ENCODE measurements around the gene CELF4. TPM values are rescaled to one million over a fixed set of nuclear protein-coding genes. Genes with fewer than 3 reads are reported as not detected.

The CELF4 gene
- total and polyA plus RNA-seq, 2 donors (not counting 3 experiments of a cell fraction or from before 2014, with no cell fraction given) = not detected

DNA sequence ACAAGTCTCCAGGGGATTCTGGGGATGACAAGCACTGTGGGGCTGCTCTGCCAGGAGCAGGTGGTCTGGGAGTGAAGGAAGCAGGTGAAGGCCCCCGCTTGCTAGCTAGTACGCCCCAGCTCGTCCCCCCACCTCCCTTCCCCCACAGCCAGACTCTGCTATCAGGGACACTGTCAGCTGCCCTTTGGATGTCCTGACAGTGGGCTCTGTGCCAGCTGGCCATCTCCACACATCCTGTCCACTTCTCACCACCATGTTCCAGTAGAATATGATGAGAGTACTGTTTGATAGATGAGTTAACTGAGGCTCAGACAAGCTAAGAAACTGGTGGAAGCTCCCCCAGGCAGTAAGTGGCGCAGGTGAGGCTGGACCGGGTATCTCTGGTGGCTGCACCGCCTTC lies 276.2 kb downstream of the CELF4 start:
- H3K9ac ChIP-seq (replicated peaks; ENCODE audit: extremely low read depth, insufficient read depth, low read length) = no peak overlapping the region
- no peak overlapping the region for H3K27ac ChIP-seq (ENCODE audit: insufficient read depth, low read depth, low read length)
- no peaks in the 10 kb centered on the region for H3K4me1 ChIP-seq (ENCODE audit: control insufficient read depth, extremely low read depth, insufficient read depth, low read length)
- no peaks in the 10 kb centered on the region for H3K9me3 ChIP-seq (replicated peaks; ENCODE audit: control insufficient read depth, insufficient read depth, low read length)
- H3K4me2 ChIP-seq (ENCODE audit: insufficient read depth, low read length) = no peak overlapping the region
- no peak overlapping the region for H2AFZ ChIP-seq (ENCODE audit: low read depth, low read length)
- no peaks in the 10 kb centered on the region for H3K79me2 ChIP-seq (ENCODE audit: control insufficient read depth, insufficient read depth, low read length)
- no peaks in the 10 kb centered on the region for H4K20me1 ChIP-seq (replicated peaks; ENCODE audit: control insufficient read depth, extremely low read depth, insufficient read depth, low read length)
- POLR2A ChIA-PET = no interaction called here
- H3K27me3 ChIP-seq (ENCODE audit: control insufficient read depth in 2 of 2, insufficient read depth in 2 of 2, low read length in 2 of 2) = no peaks in the 10 kb centered on the region
- no peak for DNase-seq (ENCODE audit: low read depth, low spot score)
- intact Hi-C loops (cut with micrococcal nuclease) = no loop called here
- no peak overlapping the region for H3K4me3 ChIP-seq (replicated peaks in 1 of 3; ENCODE audit: insufficient read depth in 1 of 3, low read depth in 1 of 3, low read length in 3 of 3)
- dilution Hi-C loops (cut with MboI; ENCODE audit: extremely low pct_ligation_motif_present, low sequenced_read_pairs) = no loop called here
- no TSS peak for BruUV-seq (replicated peaks)
- CTCF ChIA-PET = no interaction called here
- no peaks in the 10 kb centered on the region for H3K36me3 ChIP-seq (ENCODE audit: control insufficient read depth in 2 of 2, extremely low read depth in 1 of 2, insufficient read depth in 2 of 2, low read length in 2 of 2)
- no peak for FAIRE-seq
- TF ChIP-seq, protein P1, sequence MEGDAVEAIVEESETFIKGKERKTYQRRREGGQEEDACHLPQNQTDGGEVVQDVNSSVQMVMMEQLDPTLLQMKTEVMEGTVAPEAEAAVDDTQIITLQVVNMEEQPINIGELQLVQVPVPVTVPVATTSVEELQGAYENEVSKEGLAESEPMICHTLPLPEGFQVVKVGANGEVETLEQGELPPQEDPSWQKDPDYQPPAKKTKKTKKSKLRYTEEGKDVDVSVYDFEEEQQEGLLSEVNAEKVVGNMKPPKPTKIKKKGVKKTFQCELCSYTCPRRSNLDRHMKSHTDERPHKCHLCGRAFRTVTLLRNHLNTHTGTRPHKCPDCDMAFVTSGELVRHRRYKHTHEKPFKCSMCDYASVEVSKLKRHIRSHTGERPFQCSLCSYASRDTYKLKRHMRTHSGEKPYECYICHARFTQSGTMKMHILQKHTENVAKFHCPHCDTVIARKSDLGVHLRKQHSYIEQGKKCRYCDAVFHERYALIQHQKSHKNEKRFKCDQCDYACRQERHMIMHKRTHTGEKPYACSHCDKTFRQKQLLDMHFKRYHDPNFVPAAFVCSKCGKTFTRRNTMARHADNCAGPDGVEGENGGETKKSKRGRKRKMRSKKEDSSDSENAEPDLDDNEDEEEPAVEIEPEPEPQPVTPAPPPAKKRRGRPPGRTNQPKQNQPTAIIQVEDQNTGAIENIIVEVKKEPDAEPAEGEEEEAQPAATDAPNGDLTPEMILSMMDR (IDR thresholded peaks at IDR 0.05; ENCODE audit: extremely low read depth in 1 of 2, insufficient read depth in 1 of 2, low read depth in 1 of 2, low read length in 2 of 2) = no peak
- TF ChIP-seq POLR2A (IDR thresholded peaks at IDR 0.05; ENCODE audit: low read depth, low read length) (no peak), FOS (IDR thresholded peaks at IDR 0.05; ENCODE audit: borderline replicate concordance, insufficient read depth, low read length) (no peak), GATA2 (IDR thresholded peaks at IDR 0.05; ENCODE audit: insufficient read depth, insufficient read length, low read depth, low read length) (no peak), MAX (IDR thresholded peaks at IDR 0.05; ENCODE audit: insufficient read depth, insufficient read length) (no peak), EZH2 (IDR thresholded peaks at IDR 0.05; ENCODE audit: borderline replicate concordance, low read depth, low read length, severe bottlenecking) (no peak), MYC (IDR thresholded peaks at IDR 0.05; ENCODE audit: low read depth, low read length) (no peak), POLR2AphosphoS5 (IDR thresholded peaks at IDR 0.05; ENCODE audit: insufficient read depth, low read depth, low read length) (no peak), JUN (IDR thresholded peaks at IDR 0.05; ENCODE audit: borderline replicate concordance, insufficient read depth, insufficient read length, low read depth) (no peak)
- no peaks in the 10 kb centered on the region for H3K9me1 ChIP-seq (replicated peaks; ENCODE audit: control insufficient read depth, extremely low read depth, insufficient read depth, low read length)
